ENCODE measurements around the gene VIP. TPM values are rescaled to one million over a fixed set of nuclear protein-coding genes. Genes with fewer than 3 reads are reported as not detected.
"Not testable (repeated sequence)": the region's sequence is repeated elsewhere in the genome, so short reads cannot be mapped to it uniquely, and the experiment has no call there.

Gene VIP
- polyA plus RNA-seq (2013, experiment 1 of 2): 0.03 TPM
- not detected for polyA plus RNA-seq (2013, experiment 2 of 2)

DNA sequence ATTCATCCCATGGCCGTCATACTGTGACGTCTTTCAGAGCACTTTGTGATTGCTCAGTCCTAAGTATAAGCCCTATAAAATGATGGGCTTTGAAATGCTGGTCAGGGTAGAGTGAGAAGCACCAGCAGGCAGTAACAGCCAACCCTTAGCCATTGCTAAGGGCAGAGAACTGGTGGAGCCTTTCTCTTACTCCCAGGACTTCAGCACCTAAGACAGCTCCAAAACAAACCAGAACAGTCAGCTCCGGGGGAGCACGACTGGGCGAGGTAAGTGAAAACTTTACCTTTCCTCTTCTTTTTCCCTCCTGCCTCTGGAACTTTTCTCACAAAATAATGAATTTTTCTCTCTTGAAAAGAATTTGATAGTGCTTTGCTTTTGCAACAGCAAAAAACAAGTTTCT, at the start of gene VIP:
Gene VIP, plus strand, starts transcription at position 104 of the 400 bp plus-strand sequence. CDS start 1,381 bp downstream, outside the sequence.
- H3K4me3 ChIP-seq (ENCODE audit: low read length): no peak within 1 kb of the TSS
- peak; percentile 86 for DNase-seq
- no peak within 1 kb of the TSS for H3K18ac ChIP-seq (ENCODE audit: low read length)
- no peak within 1 kb of the TSS for H3K4ac ChIP-seq (ENCODE audit: low read depth, low read length)
- no peak within 1 kb of the TSS for H3K9ac ChIP-seq (ENCODE audit: low read length)
- no peak within 1 kb of the TSS for H4K5ac ChIP-seq (ENCODE audit: low read length)
- no peaks in the 10 kb centered on the region for H3K79me1 ChIP-seq (ENCODE audit: low read length)
- H3K36me3 ChIP-seq (ENCODE audit: control insufficient read depth, insufficient read depth, low read length): no peaks in the 10 kb centered on the region
- no peaks in the 10 kb centered on the region for H3K79me2 ChIP-seq (ENCODE audit: control insufficient read depth, insufficient read depth, low read length)
- no peak within 1 kb of the TSS for H2BK120ac ChIP-seq (ENCODE audit: low read depth, low read length)
- H2BK15ac ChIP-seq (replicated peaks; ENCODE audit: low read depth): no peak within 1 kb of the TSS
- no peak within 1 kb of the TSS for H3K56ac ChIP-seq (ENCODE audit: low read length)
- H3K23ac ChIP-seq (ENCODE audit: low read length): no peak within 1 kb of the TSS
- H3K27ac ChIP-seq (ENCODE audit: low read depth, low read length): no peak within 1 kb of the TSS
- H2AK5ac ChIP-seq (ENCODE audit: low read length): no peak within 1 kb of the TSS
- no CpG with 5 or more reads among the region's 5 CpGs for WGBS (ENCODE audit: extremely low coverage, insufficient coverage, low lambda C conversion rate)
- no peak within 1 kb of the TSS for H2BK5ac ChIP-seq (ENCODE audit: low read length)
- H3K4me1 ChIP-seq (ENCODE audit: control insufficient read depth, low read depth, low read length): no peaks in the 10 kb centered on the region
- H3K4me2 ChIP-seq (ENCODE audit: low read length): no peak within 1 kb of the TSS
- H3K27me3 ChIP-seq (ENCODE audit: insufficient read depth, low read length, poor library complexity): no peaks in the 10 kb centered on the region
- H4K8ac ChIP-seq (ENCODE audit: low read depth, low read length): no peak within 1 kb of the TSS

DNA sequence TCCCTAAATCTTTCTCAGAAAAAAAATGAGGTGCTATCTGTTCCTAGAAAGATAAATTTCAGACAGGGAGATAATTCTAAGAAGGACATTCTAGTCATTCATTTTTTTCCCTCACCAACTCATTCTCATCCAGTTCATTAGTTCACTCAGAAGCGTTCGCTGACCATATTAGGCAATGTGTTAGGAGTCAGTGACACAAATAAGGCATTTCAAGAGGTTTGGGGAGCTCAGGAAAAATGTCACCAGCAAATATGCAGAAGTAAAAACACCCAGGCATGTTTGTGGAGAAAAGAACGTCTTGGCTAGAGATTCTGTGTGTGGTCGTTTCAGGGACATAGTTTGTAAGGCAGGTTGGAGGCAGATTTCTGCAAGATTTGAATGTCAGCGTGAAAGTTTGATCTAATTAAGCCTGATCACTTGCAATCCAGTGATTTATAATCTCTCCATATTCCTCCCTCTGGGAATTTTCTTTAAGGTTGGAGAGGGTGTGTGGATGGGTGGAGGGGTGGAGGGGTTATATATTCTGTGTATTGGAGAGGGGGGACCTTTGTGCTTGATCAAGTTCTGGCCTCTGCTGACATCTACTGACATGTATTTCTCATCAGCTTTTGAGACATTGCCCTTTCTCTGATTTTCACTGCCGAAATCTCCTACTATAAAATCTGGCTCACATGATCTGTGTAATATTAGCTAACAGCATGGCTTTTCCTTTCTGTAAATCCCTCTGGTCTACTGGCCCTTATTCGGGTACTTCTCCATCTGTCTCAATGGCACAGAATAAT, 49.3 kb upstream of the VIP start:
- H3K23ac ChIP-seq (ENCODE audit: low read length): no peak overlapping the region
- no peak overlapping the region for H2BK120ac ChIP-seq (ENCODE audit: low read depth, low read length)
- WGBS (ENCODE audit: extremely low coverage, insufficient coverage, low lambda C conversion rate): no CpG with 5 or more reads among the region's 7 CpGs
- H3K36me3 ChIP-seq (ENCODE audit: control insufficient read depth, insufficient read depth, low read length): no peaks in the 10 kb centered on the region
- no peaks in the 10 kb centered on the region for H3K79me2 ChIP-seq (ENCODE audit: control insufficient read depth, insufficient read depth, low read length)
- H3K9ac ChIP-seq (ENCODE audit: low read length): no peak overlapping the region
- H4K5ac ChIP-seq (ENCODE audit: low read length): no peak overlapping the region
- no peaks in the 10 kb centered on the region for H3K27me3 ChIP-seq (ENCODE audit: insufficient read depth, low read length, poor library complexity)
- no peak overlapping the region for H3K4me3 ChIP-seq (ENCODE audit: low read length)
- H2BK5ac ChIP-seq (ENCODE audit: low read length): no peak overlapping the region
- H3K18ac ChIP-seq (ENCODE audit: low read length): peak overlapping the region; percentile 1
- peak overlapping the region; percentile 3 for H3K56ac ChIP-seq (ENCODE audit: low read length)
- peak; percentile 46 for DNase-seq
- no peak overlapping the region for H2AK5ac ChIP-seq (ENCODE audit: low read length)
- H3K4ac ChIP-seq (ENCODE audit: low read depth, low read length): no peak overlapping the region
- peaks cover 2% of the 10 kb centered on the region for H3K4me1 ChIP-seq (ENCODE audit: control insufficient read depth, low read depth, low read length)
- no peak overlapping the region for H2BK15ac ChIP-seq (replicated peaks; ENCODE audit: low read depth)
- H3K27ac ChIP-seq (ENCODE audit: low read depth, low read length): no peak overlapping the region
- H4K8ac ChIP-seq (ENCODE audit: low read depth, low read length): peak overlapping the region; percentile 56
- H3K79me1 ChIP-seq (ENCODE audit: low read length): no peaks in the 10 kb centered on the region
- no peak overlapping the region for H3K4me2 ChIP-seq (ENCODE audit: low read length)

DNA sequence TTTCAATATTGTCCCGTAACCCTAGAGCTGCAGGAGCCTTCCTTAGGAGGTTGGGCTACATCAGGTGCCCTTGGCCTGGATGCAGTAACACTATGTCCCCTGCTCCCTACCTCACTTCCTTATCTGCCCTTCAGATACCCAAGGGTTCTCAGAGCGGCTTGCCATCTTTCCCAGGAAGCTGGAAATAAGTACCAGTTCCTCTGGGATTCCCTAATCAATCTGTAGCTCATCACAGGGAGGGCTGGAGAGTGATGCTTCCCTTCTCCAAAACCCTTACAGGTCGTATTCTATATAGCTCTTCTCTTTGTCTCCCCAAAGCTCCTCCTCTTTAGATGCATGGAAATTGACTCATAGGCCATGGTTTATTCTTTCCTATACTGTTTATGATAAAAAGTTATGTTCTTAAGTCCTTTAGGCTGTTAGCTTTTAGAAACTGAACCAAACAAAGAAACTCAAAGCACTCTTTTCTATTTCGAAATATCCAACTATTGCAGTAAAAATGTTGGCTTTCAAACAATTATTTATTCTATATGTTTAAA, 48.7 kb upstream of the VIP start:
- H2BK5ac ChIP-seq (ENCODE audit: low read length): no peak overlapping the region
- H3K79me1 ChIP-seq (ENCODE audit: low read length): no peaks in the 10 kb centered on the region
- no peak overlapping the region for H3K4me2 ChIP-seq (ENCODE audit: low read length)
- H3K27me3 ChIP-seq (ENCODE audit: insufficient read depth, low read length, poor library complexity): no peaks in the 10 kb centered on the region
- H3K23ac ChIP-seq (ENCODE audit: low read length): no peak overlapping the region
- H4K5ac ChIP-seq (ENCODE audit: low read length): no peak overlapping the region
- no CpG with 5 or more reads among the region's 4 CpGs for WGBS (ENCODE audit: extremely low coverage, insufficient coverage, low lambda C conversion rate)
- H3K56ac ChIP-seq (ENCODE audit: low read length): peak overlapping the region; percentile 3
- H2AK5ac ChIP-seq (ENCODE audit: low read length): no peak overlapping the region
- no peak overlapping the region for H3K4ac ChIP-seq (ENCODE audit: low read depth, low read length)
- no peaks in the 10 kb centered on the region for H3K79me2 ChIP-seq (ENCODE audit: control insufficient read depth, insufficient read depth, low read length)
- no peak for DNase-seq
- no peaks in the 10 kb centered on the region for H3K36me3 ChIP-seq (ENCODE audit: control insufficient read depth, insufficient read depth, low read length)
- no peak overlapping the region for H3K27ac ChIP-seq (ENCODE audit: low read depth, low read length)
- no peak overlapping the region for H3K9ac ChIP-seq (ENCODE audit: low read length)
- no peak overlapping the region for H4K8ac ChIP-seq (ENCODE audit: low read depth, low read length)
- no peak overlapping the region for H2BK120ac ChIP-seq (ENCODE audit: low read depth, low read length)
- H2BK15ac ChIP-seq (replicated peaks; ENCODE audit: low read depth): no peak overlapping the region
- H3K4me1 ChIP-seq (ENCODE audit: control insufficient read depth, low read depth, low read length): peaks cover 2% of the 10 kb centered on the region
- no peak overlapping the region for H3K18ac ChIP-seq (ENCODE audit: low read length)
- H3K4me3 ChIP-seq (ENCODE audit: low read length): no peak overlapping the region

DNA sequence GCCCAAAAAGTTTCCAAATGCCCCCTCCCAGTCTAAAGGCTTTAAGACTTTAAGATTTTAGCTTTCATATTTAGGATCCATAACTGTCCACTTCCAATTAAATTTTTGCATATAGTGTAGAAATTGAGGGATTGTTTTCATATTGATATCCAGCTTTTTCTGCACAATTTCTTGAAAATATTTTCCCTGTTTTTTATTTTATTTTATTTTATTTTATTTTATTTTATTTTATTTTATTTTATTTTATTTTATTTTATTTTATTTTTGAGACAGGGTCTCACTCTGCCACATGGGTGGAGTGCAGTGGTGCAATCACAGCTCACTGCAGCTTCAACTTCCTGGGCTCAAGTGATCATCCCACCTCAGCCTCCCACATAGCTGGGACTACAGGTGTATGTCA, 46.8 kb upstream of the VIP start:
- not testable (repeated sequence) for H3K56ac ChIP-seq (ENCODE audit: low read length); H3K4me2 ChIP-seq (ENCODE audit: low read length); H2AK5ac ChIP-seq (ENCODE audit: low read length); H2BK5ac ChIP-seq (ENCODE audit: low read length); H3K27ac ChIP-seq (ENCODE audit: low read depth, low read length); H3K23ac ChIP-seq (ENCODE audit: low read length); H2BK120ac ChIP-seq (ENCODE audit: low read depth, low read length); H4K5ac ChIP-seq (ENCODE audit: low read length); H3K79me2 ChIP-seq (ENCODE audit: control insufficient read depth, insufficient read depth, low read length); H3K4me3 ChIP-seq (ENCODE audit: low read length); H3K36me3 ChIP-seq (ENCODE audit: control insufficient read depth, insufficient read depth, low read length); H3K27me3 ChIP-seq (ENCODE audit: insufficient read depth, low read length, poor library complexity); H3K4me1 ChIP-seq (ENCODE audit: control insufficient read depth, low read depth, low read length); H3K18ac ChIP-seq (ENCODE audit: low read length); H4K8ac ChIP-seq (ENCODE audit: low read depth, low read length); H3K4ac ChIP-seq (ENCODE audit: low read depth, low read length); DNase-seq; H3K79me1 ChIP-seq (ENCODE audit: low read length); H3K9ac ChIP-seq (ENCODE audit: low read length); H2BK15ac ChIP-seq (replicated peaks; ENCODE audit: low read depth)

DNA sequence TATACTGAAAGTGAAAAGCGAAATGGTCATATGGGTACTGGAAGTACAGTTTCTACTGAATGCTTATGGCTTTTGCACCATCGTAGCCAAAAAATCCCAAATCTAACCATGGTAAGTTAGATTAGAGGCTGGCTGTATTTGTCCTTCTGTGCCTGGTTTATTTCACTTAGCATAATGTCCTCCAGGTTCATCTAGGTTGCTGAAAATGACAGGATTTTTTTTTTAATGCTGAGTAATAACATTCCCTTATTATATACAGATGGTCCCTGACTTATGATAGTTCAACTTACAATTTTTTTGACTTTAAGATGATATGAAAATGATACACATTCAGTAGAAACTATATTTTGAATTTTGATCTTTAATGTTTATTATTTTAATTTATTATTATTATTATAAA, 45.3 kb upstream of the VIP start:
- Histone ChIP-seq H3K4me3 (ENCODE audit: low read length) (no peak overlapping the region), H3K4me1 (ENCODE audit: control insufficient read depth, low read depth, low read length) (peaks cover 2% of the 10 kb centered on the region), H3K27me3 (ENCODE audit: insufficient read depth, low read length, poor library complexity) (no peaks in the 10 kb centered on the region), H3K56ac (ENCODE audit: low read length) (no peak overlapping the region), H3K18ac (ENCODE audit: low read length) (no peak overlapping the region), H2BK15ac (replicated peaks; ENCODE audit: low read depth) (no peak overlapping the region), H3K79me1 (ENCODE audit: low read length) (no peaks in the 10 kb centered on the region), H3K79me2 (ENCODE audit: control insufficient read depth, insufficient read depth, low read length) (no peaks in the 10 kb centered on the region), H3K23ac (ENCODE audit: low read length) (no peak overlapping the region), H4K8ac (ENCODE audit: low read depth, low read length) (no peak overlapping the region), H2BK120ac (ENCODE audit: low read depth, low read length) (no peak overlapping the region), H3K36me3 (ENCODE audit: control insufficient read depth, insufficient read depth, low read length) (no peaks in the 10 kb centered on the region), H2BK5ac (ENCODE audit: low read length) (no peak overlapping the region), H3K27ac (ENCODE audit: low read depth, low read length) (no peak overlapping the region), H3K4me2 (ENCODE audit: low read length) (no peak overlapping the region), H2AK5ac (ENCODE audit: low read length) (no peak overlapping the region), H4K5ac (ENCODE audit: low read length) (no peak overlapping the region), H3K4ac (ENCODE audit: low read depth, low read length) (no peak overlapping the region), H3K9ac (ENCODE audit: low read length) (no peak overlapping the region)
- no CpG with 5 or more reads among the region's 2 CpGs for WGBS (ENCODE audit: extremely low coverage, insufficient coverage, low lambda C conversion rate)
- no peak for DNase-seq

DNA sequence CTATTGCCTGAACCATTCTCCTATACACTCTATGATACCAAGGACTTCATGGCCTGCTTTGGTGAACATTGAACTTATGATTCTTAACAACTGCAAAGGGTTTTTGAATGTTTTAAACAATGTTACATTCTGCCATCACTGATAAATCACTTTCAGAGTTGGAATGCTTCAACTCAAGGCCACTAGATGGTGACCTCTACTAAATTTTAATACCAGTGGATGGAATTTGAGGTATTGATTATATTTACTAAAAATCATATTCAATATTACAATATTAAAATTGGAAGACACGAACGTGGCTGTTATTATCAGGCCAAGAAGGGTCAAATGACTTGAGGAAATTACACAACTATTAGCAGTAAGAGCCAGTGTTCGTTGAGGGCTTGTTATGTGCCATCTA, 34.3 kb upstream of the VIP start:
- H3K56ac ChIP-seq (ENCODE audit: low read length): no peak overlapping the region
- no peak overlapping the region for H2BK5ac ChIP-seq (ENCODE audit: low read length)
- no peak overlapping the region for H2BK120ac ChIP-seq (ENCODE audit: low read depth, low read length)
- no peak overlapping the region for H4K8ac ChIP-seq (ENCODE audit: low read depth, low read length)
- no peaks in the 10 kb centered on the region for H3K79me1 ChIP-seq (ENCODE audit: low read length)
- H2BK15ac ChIP-seq (replicated peaks; ENCODE audit: low read depth): no peak overlapping the region
- no peak overlapping the region for H3K4me3 ChIP-seq (ENCODE audit: low read length)
- H2AK5ac ChIP-seq (ENCODE audit: low read length): no peak overlapping the region
- no peak overlapping the region for H3K4me2 ChIP-seq (ENCODE audit: low read length)
- no peaks in the 10 kb centered on the region for H3K36me3 ChIP-seq (ENCODE audit: control insufficient read depth, insufficient read depth, low read length)
- no peaks in the 10 kb centered on the region for H3K27me3 ChIP-seq (ENCODE audit: insufficient read depth, low read length, poor library complexity)
- no peaks in the 10 kb centered on the region for H3K79me2 ChIP-seq (ENCODE audit: control insufficient read depth, insufficient read depth, low read length)
- H3K18ac ChIP-seq (ENCODE audit: low read length): no peak overlapping the region
- H3K27ac ChIP-seq (ENCODE audit: low read depth, low read length): no peak overlapping the region
- no peak overlapping the region for H3K23ac ChIP-seq (ENCODE audit: low read length)
- no peak for DNase-seq
- no peak overlapping the region for H3K4ac ChIP-seq (ENCODE audit: low read depth, low read length)
- H3K4me1 ChIP-seq (ENCODE audit: control insufficient read depth, low read depth, low read length): no peaks in the 10 kb centered on the region
- H3K9ac ChIP-seq (ENCODE audit: low read length): no peak overlapping the region
- no CpG with 5 or more reads among the region's 3 CpGs for WGBS (ENCODE audit: extremely low coverage, insufficient coverage, low lambda C conversion rate)
- no peak overlapping the region for H4K5ac ChIP-seq (ENCODE audit: low read length)

Measured in mesendoderm (in vitro differentiated cells).